A673 (cell line): ENCODE results near the gene AMDHD2.

ENCODE experiments used
- CTCF ChIP-seq: fragments of 300-800, 200-600 bp; sonication (generic); conservative IDR thresholded peaks from 2 replicates; pipeline ENCODE4 v1.5.1; 2017; ENCODE audit warnings: low read depth, mild to moderate bottlenecking, antibody characterized with exemption, low read length, moderate library complexity, mixed read lengths
- EZH2 ChIP-seq: fragments of 200-600 bp; sonication (generic); IDR thresholded peaks from 2 replicates; pipeline ENCODE4 v1.6.1; 2017; ENCODE audit warnings: borderline replicate concordance, low read depth, mild to moderate bottlenecking, mixed read lengths, antibody characterized with exemption, low read length; ENCODE audit not compliant: poor library complexity, severe bottlenecking

GRCh38 chr16:2519711-2520080 lies 475 bp upstream of the AMDHD2 start:
- no peak for TF ChIP-seq EZH2
- no peak for TF ChIP-seq CTCF
